CD4-positive, alpha-beta T cell treated with Interleukin-6 at 100 ng/mL for 8 hours (primary cell): ENCODE measurements around the gene PRKAR2B.
"Not testable (repeated sequence)": the region's sequence is repeated elsewhere in the genome, so short reads cannot be mapped to it uniquely, and the experiment has no call there.

Experiments used
- DNase-seq: peaks from one replicate; pipeline ENCODE4 v3.0.0-alpha.2; 2020; ENCODE audit warnings: mixed read lengths, low spot score

Gene PRKAR2B

GRCh38 chr7:107078517-107078966 lies 34.0 kb downstream of the PRKAR2B start:
- no peak for DNase-seq

- DNase-seq, result no peak
Observed at GRCh38 chr7:107079212-107079940, 34.9 kb downstream of the PRKAR2B start.

GRCh38 chr7:107080099-107080505 lies 35.6 kb downstream of the PRKAR2B start:
- no peak for DNase-seq

GRCh38 chr7:107080533-107080932 lies 36.0 kb downstream of the PRKAR2B start:
- DNase-seq, result no peak

- DNase-seq, result no peak
Observed at GRCh38 chr7:107085180-107085579, 40.7 kb downstream of the PRKAR2B start.

GRCh38 chr7:107089627-107090026 lies 45.1 kb downstream of the PRKAR2B start:
- DNase-seq, result no peak

- DNase-seq, result no peak
Observed at GRCh38 chr7:107090457-107090856, 46.0 kb downstream of the PRKAR2B start.

- DNase-seq, result no peak
Observed at GRCh38 chr7:107091306-107091705, 46.8 kb downstream of the PRKAR2B start.

- not testable (repeated sequence) for DNase-seq
Observed at GRCh38 chr7:107093671-107094070, 49.2 kb downstream of the PRKAR2B start.

GRCh38 chr7:107099154-107099553 lies 54.6 kb downstream of the PRKAR2B start:
- DNase-seq, result not testable (repeated sequence)

- no peak for DNase-seq
Observed at GRCh38 chr7:107100824-107101223, 56.3 kb downstream of the PRKAR2B start.

GRCh38 chr7:107103369-107103768 lies 58.9 kb downstream of the PRKAR2B start:
- no peak for DNase-seq

- no peak for DNase-seq
Observed at GRCh38 chr7:107104801-107105200, 60.3 kb downstream of the PRKAR2B start.

- no peak for DNase-seq
Observed at GRCh38 chr7:107105591-107106245, 61.2 kb downstream of the PRKAR2B start.

GRCh38 chr7:107108793-107109371 lies 64.4 kb downstream of the PRKAR2B start:
- DNase-seq, result no peak

- DNase-seq, result no peak
Observed at GRCh38 chr7:107109955-107110354, 65.5 kb downstream of the PRKAR2B start.

- no peak for DNase-seq
Observed at GRCh38 chr7:107111196-107111595, 66.7 kb downstream of the PRKAR2B start.

- DNase-seq, result no peak
Observed at GRCh38 chr7:107113866-107114265, 69.4 kb downstream of the PRKAR2B start.

GRCh38 chr7:107115114-107115513 lies 70.6 kb downstream of the PRKAR2B start:
- DNase-seq, result no peak

- no peak for DNase-seq
Observed at GRCh38 chr7:107115762-107116540, 71.4 kb downstream of the PRKAR2B start.

GRCh38 chr7:107118109-107118900 lies 73.8 kb downstream of the PRKAR2B start:
- no peak for DNase-seq
